GM19455 (cell line): ENCODE data around the gene CREG1.

ENCODE experiments used
- ATAC-seq: cut with Tn5 transposase; IDR thresholded peaks from one replicate; pipeline ENCODE4 v1.9.1; 2021; ENCODE audit not compliant: unreplicated experiment

Gene CREG1

GRCh38 chr1:167509587-167509986, 44.0 kb downstream of the CREG1 start:
- ATAC-seq = no peak

DNA sequence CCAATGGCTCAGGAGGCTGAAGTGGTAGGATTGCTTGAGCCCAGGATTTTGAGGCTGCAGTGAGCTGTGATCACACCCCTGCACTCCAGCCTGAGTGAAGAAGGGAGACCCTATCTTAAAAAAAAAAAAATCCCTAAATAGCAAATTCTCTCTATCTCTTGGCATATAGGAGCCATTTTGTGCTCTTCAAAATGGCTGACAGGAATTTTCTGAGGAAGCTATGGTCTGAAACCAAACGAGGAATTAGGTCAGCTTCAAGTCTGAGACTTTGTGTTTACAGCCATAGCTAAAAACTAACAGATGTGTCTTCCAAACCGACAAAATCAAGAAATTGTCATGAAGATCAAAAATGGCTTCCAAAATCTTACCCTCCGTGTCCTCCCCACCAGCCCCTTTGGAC, 45.8 kb downstream of the CREG1 start:
- no peak for ATAC-seq

GRCh38 chr1:167504467-167504827, 49.1 kb downstream of the CREG1 start:
- ATAC-seq = no peak

GRCh38 chr1:167503626-167504466, 49.7 kb downstream of the CREG1 start:
- ATAC-seq = no peak

GRCh38 chr1:167502719-167503462, 50.7 kb downstream of the CREG1 start:
- ATAC-seq = no peak

DNA sequence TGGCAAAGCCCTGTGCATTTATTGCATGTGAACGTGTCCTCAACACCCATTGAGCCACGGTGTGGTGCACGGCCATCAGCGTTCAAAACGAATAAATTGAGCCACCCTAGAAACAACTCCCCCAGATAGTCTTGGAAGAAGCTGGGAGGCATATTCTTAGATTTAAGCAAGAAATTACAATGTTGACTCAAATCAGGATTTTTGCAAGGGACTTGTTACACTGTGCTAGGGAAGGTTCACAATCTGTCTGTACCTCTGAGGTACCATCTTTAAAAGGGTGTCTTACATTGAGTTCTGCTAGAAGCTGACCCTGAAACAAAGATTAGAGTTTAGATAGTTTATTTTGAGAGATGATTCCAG, 51.4 kb downstream of the CREG1 start:
- no peak for ATAC-seq

DNA sequence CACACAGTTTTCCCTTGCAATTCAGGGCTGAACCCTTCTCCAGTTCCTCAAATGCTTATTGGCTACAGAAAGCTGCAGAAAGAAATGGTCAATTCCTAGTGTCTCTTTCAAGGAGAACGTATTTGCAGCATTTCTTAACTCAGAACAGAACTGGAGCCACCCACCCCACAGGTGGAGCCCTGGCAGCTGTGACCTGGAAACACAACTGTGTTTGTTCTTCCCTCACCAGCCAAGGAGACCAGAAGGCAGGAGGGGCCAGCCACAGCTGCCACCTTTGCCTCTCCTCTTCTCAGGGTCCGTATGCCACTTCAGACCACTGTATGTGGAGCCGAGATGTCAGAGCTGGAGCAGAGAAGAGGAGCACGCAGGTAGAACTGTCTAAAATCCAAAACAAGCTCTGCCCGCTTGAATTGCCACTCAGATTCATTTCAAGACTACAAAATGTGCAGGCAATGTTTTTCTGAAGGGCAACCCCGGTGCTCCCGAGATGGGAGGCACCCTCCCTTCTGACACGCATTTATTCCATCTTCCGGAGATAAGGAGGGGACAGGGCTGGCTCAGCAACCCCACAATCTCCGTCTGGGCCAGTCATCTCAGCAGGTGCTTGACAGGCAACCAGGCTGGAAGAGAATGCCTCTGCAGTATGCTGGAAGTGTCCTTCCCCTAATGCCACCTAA, 51.9 kb downstream of the CREG1 start:
- ATAC-seq = no peak

GRCh38 chr1:167500283-167500860, 53.2 kb downstream of the CREG1 start:
- no peak for ATAC-seq

GRCh38 chr1:167499664-167500101, 53.9 kb downstream of the CREG1 start:
- ATAC-seq = peak; percentile 93

GRCh38 chr1:167499106-167499505, 54.5 kb downstream of the CREG1 start:
- no peak for ATAC-seq

DNA sequence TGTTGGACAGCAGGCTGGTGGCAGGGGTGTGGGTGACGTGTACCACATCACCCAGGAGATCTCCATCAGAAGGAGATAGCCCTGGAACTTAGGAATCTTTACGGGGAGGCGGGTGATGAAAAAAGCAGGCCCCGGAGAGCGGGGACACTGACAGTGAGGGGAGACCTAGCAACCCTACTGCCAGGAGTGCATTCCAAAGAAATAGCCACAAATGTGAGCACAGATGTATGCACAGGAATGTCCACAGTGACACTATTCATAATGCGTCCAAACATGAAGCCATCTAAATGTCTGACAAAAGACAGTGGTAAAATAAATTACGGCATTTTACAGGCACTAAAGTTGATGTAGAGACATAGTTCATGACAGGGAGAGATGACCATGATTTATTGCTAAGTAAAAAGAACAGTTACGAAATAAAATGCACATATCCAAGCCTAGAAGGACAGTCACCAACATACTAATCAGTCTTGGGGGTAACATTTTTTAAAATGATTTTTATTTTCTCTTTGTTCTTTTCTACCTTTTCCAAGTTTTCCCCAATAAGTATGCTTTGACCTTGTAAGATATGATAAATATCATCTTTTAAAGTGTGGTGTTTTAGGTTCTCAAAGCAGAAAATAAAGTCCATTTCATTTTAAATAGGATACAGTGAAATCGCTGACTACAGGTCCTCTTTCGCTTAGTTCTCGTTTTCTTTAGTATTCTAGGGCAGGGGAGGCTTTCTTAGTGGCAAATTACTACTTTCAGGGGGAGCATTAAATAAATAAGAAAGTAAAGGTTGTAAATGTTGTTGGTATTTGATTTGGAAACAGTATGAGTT, 56.6 kb downstream of the CREG1 start:
- no peak for ATAC-seq

- no peak for ATAC-seq
Observed at GRCh38 chr1:167493372-167493771, 60.2 kb downstream of the CREG1 start.

DNA sequence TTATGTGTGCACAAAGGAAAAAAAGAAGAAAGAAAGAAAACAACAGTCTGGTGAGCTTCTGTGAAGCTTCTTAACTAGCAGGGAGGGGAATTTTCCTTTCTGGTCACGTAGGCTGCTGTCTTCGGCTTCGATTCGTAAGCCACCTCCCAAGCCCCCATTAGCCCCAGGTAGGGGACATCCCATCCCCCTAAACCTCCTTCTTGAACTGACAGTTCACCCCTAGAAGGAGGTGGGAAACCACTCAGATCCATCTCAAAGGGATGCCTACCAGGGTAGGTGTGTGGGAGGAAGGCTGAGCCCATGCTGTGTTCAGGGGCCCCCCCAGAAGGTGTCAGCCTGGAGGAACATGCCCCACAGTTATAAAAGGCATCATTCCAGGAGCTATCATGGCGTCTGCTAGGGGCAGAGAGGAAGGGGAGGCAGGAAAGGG, 61.1 kb downstream of the CREG1 start:
- no peak for ATAC-seq

DNA sequence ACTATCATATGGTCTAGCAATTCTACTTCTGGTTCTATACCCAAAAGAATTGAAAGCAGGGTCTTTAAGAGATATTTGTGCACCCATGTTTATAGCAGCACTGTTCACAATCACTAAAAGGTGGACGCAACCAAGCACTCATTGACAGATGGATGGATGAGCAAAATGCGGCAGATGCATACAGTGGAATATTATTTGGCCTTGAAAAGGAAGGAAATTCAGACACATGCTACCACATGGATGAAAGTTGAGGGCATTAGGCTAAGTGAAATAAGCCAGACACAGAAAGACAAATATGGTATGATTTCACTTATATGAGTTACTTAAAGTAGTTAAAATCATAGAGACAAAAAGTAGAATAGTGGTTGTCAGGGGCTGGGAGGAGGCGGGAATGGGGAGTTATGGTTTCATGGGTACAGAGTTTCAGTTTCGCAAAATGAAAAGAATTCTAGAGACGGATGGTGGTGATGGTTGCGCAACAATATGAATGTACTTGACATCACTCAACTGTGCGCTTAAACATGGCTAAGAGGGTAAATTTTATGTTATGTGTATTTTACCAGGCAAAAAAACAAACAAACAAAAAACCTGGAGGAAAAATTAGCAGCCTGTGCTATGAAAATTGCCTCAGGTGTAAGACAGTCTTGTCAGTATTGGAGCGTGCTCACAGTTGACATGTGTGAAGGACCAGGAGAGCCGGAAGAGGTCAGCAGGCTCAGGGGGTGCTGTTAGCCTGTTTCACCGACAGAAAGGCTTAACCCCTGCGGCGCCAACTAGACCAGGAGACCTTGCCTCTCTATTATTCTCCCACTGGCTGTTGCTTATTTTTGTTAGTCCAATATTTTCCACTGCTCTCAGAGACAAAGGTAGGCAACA, 61.7 kb downstream of the CREG1 start:
- ATAC-seq = no peak
